ENCODE measurements around the gene ZNF302. TPM values are rescaled to one million over a fixed set of nuclear protein-coding genes. Genes with fewer than 3 reads are reported as not detected.
A peak's percentile ranks its signal among the peaks of the same experiment; 100 is the strongest.

The ZNF302 gene
- total RNA-seq (2021) (24.1 and 27.7 TPM in 2 replicates), Bru-seq, nascent RNA (percentile 90 among the genes with signal in this experiment), BruChase-seq, experiment 1, labeled RNA remaining after a 2-hour chase (percentile 92 among the genes with signal in this experiment), BruChase-seq, experiment 2, labeled RNA remaining after a 6-hour chase (percentile 77 among the genes with signal in this experiment)
- long read RNA-seq, transcript ZNF302-203 (5 exons, 2,600 nt) = minor isoform, 10 of 56 reads
- long read RNA-seq, transcript ZNF302-201 (5 exons, 2,590 nt) = major isoform, 18 of 56 reads
- long read RNA-seq, transcript ZNF302-206 (5 exons, 2,849 nt) = minor isoform, 8 of 56 reads
- long read RNA-seq, partial matches to known transcripts = 4 of 56 reads
- long read RNA-seq, other reads (novel, unspliced or antisense) = 12 of 56 reads

DNA sequence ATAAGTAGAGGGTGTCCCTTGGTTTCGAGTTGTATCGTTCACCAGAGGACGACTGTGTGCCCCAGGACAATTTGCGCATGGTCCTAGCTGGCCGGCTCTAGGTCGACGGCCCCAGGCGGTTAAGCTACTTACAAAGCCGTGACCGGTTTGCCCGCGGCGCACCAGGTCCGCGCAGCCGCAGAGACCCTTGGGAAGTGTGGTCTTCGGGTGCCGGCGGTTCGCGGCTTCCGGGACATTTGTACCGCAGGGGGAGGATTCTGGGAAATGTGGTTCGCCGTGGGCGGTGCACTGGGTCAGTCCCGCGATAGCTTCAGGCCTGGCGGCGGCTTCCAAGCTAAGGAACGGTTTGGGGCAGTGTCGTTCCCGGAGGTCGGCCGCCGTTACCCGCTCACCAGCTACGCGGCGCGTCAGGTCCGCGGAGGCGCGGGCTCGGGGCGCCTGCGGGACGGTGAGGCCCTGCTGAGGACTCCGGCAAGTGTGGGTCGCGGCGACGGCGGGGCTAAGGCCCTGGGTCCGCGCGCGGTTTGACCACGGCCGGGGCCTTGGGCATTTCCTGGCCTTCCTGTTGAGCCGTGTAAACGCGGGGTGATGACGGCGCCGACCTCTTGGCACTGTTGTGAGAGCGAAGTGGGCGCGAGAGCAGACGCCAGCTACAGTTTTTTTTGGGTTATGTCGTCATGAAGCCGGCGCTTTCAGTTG lies at the start of gene ZNF302:
ZNF302 (plus strand) TSS at position 293 of the 699 bp plus-strand sequence. CDS start 1,127 bp downstream, outside the sequence.
- Histone ChIP-seq H3K4me3 (ENCODE audit: low read depth, low read length, poor library complexity, severe bottlenecking) (peak within 1 kb of the TSS; percentile 82), H3K27ac (ENCODE audit: low read depth, low read length, poor library complexity, severe bottlenecking) (peak within 1 kb of the TSS; percentile 93), H3K36me3 (ENCODE audit: insufficient read depth, low read length, poor library complexity, severe bottlenecking) (peaks cover 41% of the 10 kb centered on the region), H3K9me3 (ENCODE audit: low read depth, low read length, poor library complexity, severe bottlenecking) (peaks cover 43% of the 10 kb centered on the region), H3K27me3 (replicated peaks; ENCODE audit: insufficient read depth, low read depth, low read length, poor library complexity) (no peaks in the 10 kb centered on the region), H3K4me1 (ENCODE audit: insufficient read depth, low read length, poor library complexity, severe bottlenecking) (no peaks in the 10 kb centered on the region)
- TF ChIP-seq, protein P1, sequence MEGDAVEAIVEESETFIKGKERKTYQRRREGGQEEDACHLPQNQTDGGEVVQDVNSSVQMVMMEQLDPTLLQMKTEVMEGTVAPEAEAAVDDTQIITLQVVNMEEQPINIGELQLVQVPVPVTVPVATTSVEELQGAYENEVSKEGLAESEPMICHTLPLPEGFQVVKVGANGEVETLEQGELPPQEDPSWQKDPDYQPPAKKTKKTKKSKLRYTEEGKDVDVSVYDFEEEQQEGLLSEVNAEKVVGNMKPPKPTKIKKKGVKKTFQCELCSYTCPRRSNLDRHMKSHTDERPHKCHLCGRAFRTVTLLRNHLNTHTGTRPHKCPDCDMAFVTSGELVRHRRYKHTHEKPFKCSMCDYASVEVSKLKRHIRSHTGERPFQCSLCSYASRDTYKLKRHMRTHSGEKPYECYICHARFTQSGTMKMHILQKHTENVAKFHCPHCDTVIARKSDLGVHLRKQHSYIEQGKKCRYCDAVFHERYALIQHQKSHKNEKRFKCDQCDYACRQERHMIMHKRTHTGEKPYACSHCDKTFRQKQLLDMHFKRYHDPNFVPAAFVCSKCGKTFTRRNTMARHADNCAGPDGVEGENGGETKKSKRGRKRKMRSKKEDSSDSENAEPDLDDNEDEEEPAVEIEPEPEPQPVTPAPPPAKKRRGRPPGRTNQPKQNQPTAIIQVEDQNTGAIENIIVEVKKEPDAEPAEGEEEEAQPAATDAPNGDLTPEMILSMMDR (conservative IDR thresholded peaks at IDR 0.05; ENCODE audit: low read depth, low read length) = no peak
- no peak for TF ChIP-seq EZH2 (IDR thresholded peaks at IDR 0.05; ENCODE audit: borderline replicate concordance, low read depth, low read length, poor library complexity, severe bottlenecking)
- intact Hi-C loops (cut with micrococcal nuclease; ENCODE audit: unreplicated experiment) = no loop called here
- POLR2A ChIA-PET (ENCODE audit: low non-redundant PET) = interaction anchor here (0.7 kb wide), 1 partner anchor 1304 kb away, joined by 3 read pairs; no protein-coding TSS in a partner anchor
- CTCF ChIA-PET = no interaction called here
- BruUV-seq (replicated peaks) = no TSS peak
- DNase-seq (ENCODE audit: low spot score) = peak; percentile 98

DNA sequence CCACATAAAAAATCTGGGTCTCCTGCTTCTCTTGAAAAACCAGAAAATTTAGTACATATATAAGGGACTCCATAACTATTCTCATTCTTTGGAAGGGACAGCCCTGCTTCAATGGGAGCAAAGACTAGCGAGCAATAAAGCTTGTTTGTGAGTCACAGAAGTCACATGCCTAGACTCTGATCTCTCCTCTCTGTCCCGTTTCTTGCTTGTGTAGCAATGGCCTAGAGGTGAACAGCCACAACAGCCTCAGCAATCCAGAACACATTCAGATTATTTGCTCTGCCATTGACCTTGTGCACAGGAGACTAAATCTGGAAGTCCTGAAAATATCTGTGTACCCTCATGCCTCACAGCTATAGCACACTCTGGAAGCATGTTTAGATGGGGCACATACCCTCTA lies 43.7 kb upstream of the ZNF302 start:
- Histone ChIP-seq H3K4me1 (ENCODE audit: insufficient read depth, low read length, poor library complexity, severe bottlenecking) (no peaks in the 10 kb centered on the region), H3K27ac (ENCODE audit: low read depth, low read length, poor library complexity, severe bottlenecking) (no peak overlapping the region), H3K9me3 (ENCODE audit: low read depth, low read length, poor library complexity, severe bottlenecking) (peaks cover 8% of the 10 kb centered on the region), H3K4me3 (ENCODE audit: low read depth, low read length, poor library complexity, severe bottlenecking) (no peak overlapping the region), H3K27me3 (replicated peaks; ENCODE audit: insufficient read depth, low read depth, low read length, poor library complexity) (no peaks in the 10 kb centered on the region), H3K36me3 (ENCODE audit: insufficient read depth, low read length, poor library complexity, severe bottlenecking) (no peaks in the 10 kb centered on the region)
- ChIA-PET POLR2A (ENCODE audit: low non-redundant PET) (no interaction called here), CTCF (no interaction called here)
- intact Hi-C loops (cut with micrococcal nuclease; ENCODE audit: unreplicated experiment) = no loop called here
- BruUV-seq (replicated peaks) = no TSS peak
- TF ChIP-seq EZH2 (IDR thresholded peaks at IDR 0.05; ENCODE audit: borderline replicate concordance, low read depth, low read length, poor library complexity, severe bottlenecking) = no peak
- TF ChIP-seq, protein P1 (conservative IDR thresholded peaks at IDR 0.05; ENCODE audit: low read depth, low read length) = no peak
- no peak for DNase-seq (ENCODE audit: low spot score)

DNA sequence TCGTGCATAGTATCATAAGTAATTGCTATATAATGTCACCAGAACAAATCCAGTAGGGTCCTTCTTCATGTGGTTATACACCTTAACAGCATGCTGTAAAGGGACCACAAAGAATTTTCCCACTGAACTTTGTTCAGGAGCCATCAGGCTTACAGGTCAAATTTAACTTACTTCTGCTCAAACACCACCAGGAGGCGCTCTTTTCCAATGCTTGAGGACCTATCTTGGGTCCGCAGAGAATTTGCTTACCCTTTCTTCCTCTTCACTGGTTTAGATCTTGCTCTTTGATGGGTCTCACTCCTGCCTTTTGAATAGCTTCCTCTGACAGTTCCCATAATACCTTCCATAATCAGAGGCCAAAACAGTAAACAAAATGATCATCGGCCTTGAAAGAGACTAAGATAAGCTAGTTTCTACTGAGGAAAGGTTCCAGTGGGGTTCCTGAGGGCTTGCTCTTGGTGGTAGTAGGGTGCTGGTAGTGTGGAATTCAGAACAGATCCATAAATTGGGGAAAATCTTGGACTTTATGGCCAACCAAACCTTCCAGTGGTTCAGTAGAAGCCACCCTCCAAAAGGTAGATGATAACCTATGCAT lies 37.9 kb upstream of the ZNF302 start:
- Histone ChIP-seq H3K27me3 (replicated peaks; ENCODE audit: insufficient read depth, low read depth, low read length, poor library complexity) (peaks cover 3% of the 10 kb centered on the region), H3K4me3 (ENCODE audit: low read depth, low read length, poor library complexity, severe bottlenecking) (no peak overlapping the region), H3K36me3 (ENCODE audit: insufficient read depth, low read length, poor library complexity, severe bottlenecking) (no peaks in the 10 kb centered on the region), H3K4me1 (ENCODE audit: insufficient read depth, low read length, poor library complexity, severe bottlenecking) (no peaks in the 10 kb centered on the region), H3K9me3 (ENCODE audit: low read depth, low read length, poor library complexity, severe bottlenecking) (peaks cover 7% of the 10 kb centered on the region), H3K27ac (ENCODE audit: low read depth, low read length, poor library complexity, severe bottlenecking) (no peak overlapping the region)
- peak; percentile 87 for DNase-seq (ENCODE audit: low spot score)
- BruUV-seq (replicated peaks) = no TSS peak
- ChIA-PET CTCF (interaction anchor here (0.6 kb wide), 3 partner anchors 172 to 427 kb away, joined by 3 read pairs; no protein-coding TSS in a partner anchor), POLR2A (ENCODE audit: low non-redundant PET) (no interaction called here)
- no peak for TF ChIP-seq EZH2 (IDR thresholded peaks at IDR 0.05; ENCODE audit: borderline replicate concordance, low read depth, low read length, poor library complexity, severe bottlenecking)
- TF ChIP-seq, protein P1 (conservative IDR thresholded peaks at IDR 0.05; ENCODE audit: low read depth, low read length) = peak; percentile 85
- intact Hi-C loops (cut with micrococcal nuclease; ENCODE audit: unreplicated experiment) = loop anchor here (1.0 kb wide), 1 partner anchor 73 kb away; no protein-coding TSS in a partner anchor

Measured in A673 (cell line).